Measurements from ENCODE around the gene CDC14A.
"Not testable (repeated sequence)": the region's sequence is repeated elsewhere in the genome, so short reads cannot be mapped to it uniquely, and the experiment has no call there.

- not testable (repeated sequence) for TF ChIP-seq YY1 (IDR thresholded peaks at IDR 0.05; ENCODE audit: low read depth); CHD2 (IDR thresholded peaks at IDR 0.05; ENCODE audit: low read length, partially characterized antibody); TAF1 (IDR thresholded peaks at IDR 0.05; ENCODE audit: borderline replicate concordance, low read depth, low read length); RAD21 (IDR thresholded peaks at IDR 0.05; ENCODE audit: low read length); EZH2phosphoT487 (IDR thresholded peaks at IDR 0.05; ENCODE audit: borderline replicate concordance, low read depth)
- TF ChIP-seq, protein P1, sequence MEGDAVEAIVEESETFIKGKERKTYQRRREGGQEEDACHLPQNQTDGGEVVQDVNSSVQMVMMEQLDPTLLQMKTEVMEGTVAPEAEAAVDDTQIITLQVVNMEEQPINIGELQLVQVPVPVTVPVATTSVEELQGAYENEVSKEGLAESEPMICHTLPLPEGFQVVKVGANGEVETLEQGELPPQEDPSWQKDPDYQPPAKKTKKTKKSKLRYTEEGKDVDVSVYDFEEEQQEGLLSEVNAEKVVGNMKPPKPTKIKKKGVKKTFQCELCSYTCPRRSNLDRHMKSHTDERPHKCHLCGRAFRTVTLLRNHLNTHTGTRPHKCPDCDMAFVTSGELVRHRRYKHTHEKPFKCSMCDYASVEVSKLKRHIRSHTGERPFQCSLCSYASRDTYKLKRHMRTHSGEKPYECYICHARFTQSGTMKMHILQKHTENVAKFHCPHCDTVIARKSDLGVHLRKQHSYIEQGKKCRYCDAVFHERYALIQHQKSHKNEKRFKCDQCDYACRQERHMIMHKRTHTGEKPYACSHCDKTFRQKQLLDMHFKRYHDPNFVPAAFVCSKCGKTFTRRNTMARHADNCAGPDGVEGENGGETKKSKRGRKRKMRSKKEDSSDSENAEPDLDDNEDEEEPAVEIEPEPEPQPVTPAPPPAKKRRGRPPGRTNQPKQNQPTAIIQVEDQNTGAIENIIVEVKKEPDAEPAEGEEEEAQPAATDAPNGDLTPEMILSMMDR (IDR thresholded peaks at IDR 0.05), result not testable (repeated sequence)
Measured at GRCh38 chr1:100369339-100369738, 17.0 kb downstream of the CDC14A start.

Measured in SK-N-SH (cell line).